ENCODE results near the gene IL12A.

DNA sequence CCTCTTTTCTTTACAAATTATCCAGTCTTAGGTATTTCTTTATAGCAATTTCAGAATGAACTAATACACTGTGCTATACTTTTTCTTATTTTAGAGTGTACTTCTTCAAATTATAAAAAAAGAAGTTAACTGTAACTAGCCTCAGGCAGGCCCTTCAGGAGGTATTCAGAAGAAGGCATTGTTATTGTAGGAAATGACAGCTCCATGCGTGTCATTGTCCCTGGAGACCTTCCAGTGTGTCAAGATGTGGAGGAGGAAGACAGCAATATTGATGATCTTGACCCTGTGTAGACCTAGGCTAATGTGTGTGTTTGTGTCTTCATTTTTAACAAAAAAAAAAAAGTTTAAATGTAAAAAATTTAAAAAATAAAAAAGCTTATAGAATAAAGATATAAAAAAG, 55.5 kb downstream of the IL12A start:
- TF ChIP-seq, protein P1, sequence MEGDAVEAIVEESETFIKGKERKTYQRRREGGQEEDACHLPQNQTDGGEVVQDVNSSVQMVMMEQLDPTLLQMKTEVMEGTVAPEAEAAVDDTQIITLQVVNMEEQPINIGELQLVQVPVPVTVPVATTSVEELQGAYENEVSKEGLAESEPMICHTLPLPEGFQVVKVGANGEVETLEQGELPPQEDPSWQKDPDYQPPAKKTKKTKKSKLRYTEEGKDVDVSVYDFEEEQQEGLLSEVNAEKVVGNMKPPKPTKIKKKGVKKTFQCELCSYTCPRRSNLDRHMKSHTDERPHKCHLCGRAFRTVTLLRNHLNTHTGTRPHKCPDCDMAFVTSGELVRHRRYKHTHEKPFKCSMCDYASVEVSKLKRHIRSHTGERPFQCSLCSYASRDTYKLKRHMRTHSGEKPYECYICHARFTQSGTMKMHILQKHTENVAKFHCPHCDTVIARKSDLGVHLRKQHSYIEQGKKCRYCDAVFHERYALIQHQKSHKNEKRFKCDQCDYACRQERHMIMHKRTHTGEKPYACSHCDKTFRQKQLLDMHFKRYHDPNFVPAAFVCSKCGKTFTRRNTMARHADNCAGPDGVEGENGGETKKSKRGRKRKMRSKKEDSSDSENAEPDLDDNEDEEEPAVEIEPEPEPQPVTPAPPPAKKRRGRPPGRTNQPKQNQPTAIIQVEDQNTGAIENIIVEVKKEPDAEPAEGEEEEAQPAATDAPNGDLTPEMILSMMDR (IDR thresholded peaks at IDR 0.05): no peak
- TF ChIP-seq EP300 (IDR thresholded peaks at IDR 0.05): no peak

Measured in suprapubic skin (tissue), 3 donors.